ENCODE measurements around the gene CELF2. TPM values are rescaled to one million over a fixed set of nuclear protein-coding genes. Genes with fewer than 3 reads are reported as not detected.

CELF2 gene
- total RNA-seq, 1 donor from 2014 or later = 110 TPM

- intact Hi-C loops (cut with DNase I) = no loop called here
- H3K36me3 ChIP-seq = no peaks in the 10 kb centered on the region
- no peak overlapping the region for H3K4me3 ChIP-seq
- no peak for DNase-seq
- H3K9me3 ChIP-seq = no peaks in the 10 kb centered on the region
- H3K27ac ChIP-seq = no peak overlapping the region
- no peaks in the 10 kb centered on the region for H3K27me3 ChIP-seq
- ATAC-seq = no peak
- no peaks in the 10 kb centered on the region for H3K4me1 ChIP-seq
- TF ChIP-seq CTCF (IDR thresholded peaks at IDR 0.05) = no peak
Measured at GRCh38 chr10:10977226-10977956, 40.3 kb upstream of the CELF2 start.

- H3K36me3 ChIP-seq = no peaks in the 10 kb centered on the region
- H3K4me3 ChIP-seq = no peak overlapping the region
- no peaks in the 10 kb centered on the region for H3K9me3 ChIP-seq
- intact Hi-C loops (cut with DNase I) = no loop called here
- no peak for DNase-seq
- H3K27me3 ChIP-seq = no peaks in the 10 kb centered on the region
- H3K27ac ChIP-seq = no peak overlapping the region
- ATAC-seq = no peak
- no peak for TF ChIP-seq CTCF (IDR thresholded peaks at IDR 0.05)
- no peaks in the 10 kb centered on the region for H3K4me1 ChIP-seq
Measured at GRCh38 chr10:10977978-10978377, 39.7 kb upstream of the CELF2 start.

GRCh38 chr10:10985361-10985760 lies 32.3 kb upstream of the CELF2 start:
- H3K9me3 ChIP-seq = no peaks in the 10 kb centered on the region
- no peak overlapping the region for H3K27ac ChIP-seq
- no peak overlapping the region for H3K4me3 ChIP-seq
- no peak for DNase-seq
- no peak for ATAC-seq
- TF ChIP-seq CTCF (IDR thresholded peaks at IDR 0.05) = no peak
- no peaks in the 10 kb centered on the region for H3K4me1 ChIP-seq
- intact Hi-C loops (cut with DNase I) = no loop called here
- H3K27me3 ChIP-seq = no peaks in the 10 kb centered on the region
- H3K36me3 ChIP-seq = no peaks in the 10 kb centered on the region

- intact Hi-C loops (cut with DNase I) = no loop called here
- Histone ChIP-seq H3K4me1 (no peaks in the 10 kb centered on the region), H3K27me3 (no peaks in the 10 kb centered on the region), H3K36me3 (no peaks in the 10 kb centered on the region), H3K9me3 (no peaks in the 10 kb centered on the region), H3K27ac (no peak overlapping the region), H3K4me3 (no peak overlapping the region)
- no peak for TF ChIP-seq CTCF (IDR thresholded peaks at IDR 0.05)
- no peak for ATAC-seq
- no peak for DNase-seq
Measured at GRCh38 chr10:10986606-10987005, 31.1 kb upstream of the CELF2 start.

GRCh38 chr10:10987111-10987510 lies 30.6 kb upstream of the CELF2 start:
- no peak for ATAC-seq
- no peak for TF ChIP-seq CTCF (IDR thresholded peaks at IDR 0.05)
- Histone ChIP-seq H3K27ac (no peak overlapping the region), H3K9me3 (no peaks in the 10 kb centered on the region), H3K4me3 (no peak overlapping the region), H3K27me3 (no peaks in the 10 kb centered on the region), H3K36me3 (no peaks in the 10 kb centered on the region), H3K4me1 (no peaks in the 10 kb centered on the region)
- no peak for DNase-seq
- intact Hi-C loops (cut with DNase I) = no loop called here

- Histone ChIP-seq H3K4me3 (no peak overlapping the region), H3K4me1 (no peaks in the 10 kb centered on the region), H3K27ac (no peak overlapping the region), H3K9me3 (no peaks in the 10 kb centered on the region), H3K36me3 (no peaks in the 10 kb centered on the region), H3K27me3 (no peaks in the 10 kb centered on the region)
- intact Hi-C loops (cut with DNase I) = no loop called here
- DNase-seq (no peak), ATAC-seq (no peak)
- no peak for TF ChIP-seq CTCF (IDR thresholded peaks at IDR 0.05)
Measured at GRCh38 chr10:10989669-10990068, 28.0 kb upstream of the CELF2 start.
